GM19372 (cell line): ENCODE data around the gene ADAD2.

Source experiments
- ATAC-seq: cut with Tn5 transposase; IDR thresholded peaks from one replicate; pipeline ENCODE4 v1.9.1; 2021; ENCODE audit warnings: mild to moderate bottlenecking, low read depth, moderate library complexity; ENCODE audit not compliant: unreplicated experiment

The ADAD2 gene

DNA sequence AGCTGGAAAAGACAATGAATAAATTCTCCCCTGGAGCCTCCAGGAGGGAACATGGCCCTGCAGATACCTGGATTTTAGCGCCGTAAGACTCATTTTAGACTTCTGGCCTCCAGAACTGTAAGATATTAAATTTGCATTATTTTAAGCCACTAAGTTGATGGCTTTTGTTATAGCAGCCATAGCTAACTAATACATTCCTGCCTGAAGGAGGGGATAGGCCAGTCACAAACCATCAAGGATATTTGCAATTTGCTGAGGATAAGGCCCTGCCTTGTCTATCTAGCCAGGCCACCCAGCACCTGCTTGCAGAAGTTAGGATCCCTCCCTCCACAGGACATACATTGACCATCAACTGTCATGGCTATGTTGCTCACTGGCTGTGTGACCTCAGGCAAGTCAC lies 53.8 kb downstream of the ADAD2 start:
- no peak for ATAC-seq

DNA sequence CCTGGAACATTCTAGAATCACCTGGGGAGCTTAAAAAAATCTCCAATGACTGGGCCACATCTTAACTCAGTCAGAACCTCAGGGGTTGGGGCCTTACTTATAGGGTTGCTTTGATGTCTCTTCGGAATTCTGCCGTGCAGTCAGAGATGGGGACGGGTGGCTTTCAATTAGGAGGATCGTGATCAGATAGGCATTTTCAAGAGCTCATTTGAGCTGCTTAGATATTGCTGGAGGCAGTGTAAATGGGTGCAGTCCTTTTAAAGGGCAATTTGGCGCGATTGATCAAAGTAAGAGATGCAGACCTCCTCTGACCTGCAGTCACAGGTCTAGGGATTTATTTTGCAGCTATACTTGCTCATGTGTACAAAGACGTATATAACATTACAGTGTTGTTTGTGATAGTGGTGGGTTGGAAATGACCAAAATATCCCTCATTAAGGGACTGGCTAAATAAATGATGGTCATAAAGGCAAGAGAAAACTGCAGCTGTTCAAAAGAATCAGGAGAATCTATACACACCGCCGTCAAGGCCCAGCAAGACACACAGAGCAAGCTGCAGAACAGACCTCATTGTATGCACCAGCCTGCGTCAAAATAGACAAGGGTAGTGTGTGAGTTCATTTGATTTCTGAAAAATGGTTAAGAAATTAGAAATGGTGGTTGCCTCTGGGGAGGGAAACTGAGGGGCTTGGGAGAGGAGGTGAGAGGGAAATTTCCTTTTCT lies 55.2 kb downstream of the ADAD2 start:
- no peak for ATAC-seq

DNA sequence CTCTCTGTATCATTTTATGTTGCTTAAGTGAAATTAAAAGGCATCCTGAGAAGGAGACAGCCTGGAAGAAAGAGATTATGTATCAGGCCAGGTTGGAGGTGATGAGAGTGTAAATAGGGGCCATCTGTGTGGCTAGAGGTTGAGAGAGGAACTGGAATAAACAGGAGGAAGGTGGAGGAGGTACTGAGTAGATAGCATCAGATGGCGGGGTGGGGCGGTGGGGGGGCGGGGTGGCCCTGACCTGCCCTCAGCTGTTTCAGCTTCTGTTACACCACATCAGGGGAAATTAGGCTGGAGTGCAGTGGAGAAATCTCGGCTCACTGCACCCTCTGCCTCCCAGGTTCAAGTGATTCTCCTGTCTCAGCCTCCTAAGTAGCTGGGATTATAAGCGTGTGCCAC lies 55.7 kb downstream of the ADAD2 start:
- no peak for ATAC-seq
